ENCODE results near the gene RNF13.

RNF13 gene

DNA sequence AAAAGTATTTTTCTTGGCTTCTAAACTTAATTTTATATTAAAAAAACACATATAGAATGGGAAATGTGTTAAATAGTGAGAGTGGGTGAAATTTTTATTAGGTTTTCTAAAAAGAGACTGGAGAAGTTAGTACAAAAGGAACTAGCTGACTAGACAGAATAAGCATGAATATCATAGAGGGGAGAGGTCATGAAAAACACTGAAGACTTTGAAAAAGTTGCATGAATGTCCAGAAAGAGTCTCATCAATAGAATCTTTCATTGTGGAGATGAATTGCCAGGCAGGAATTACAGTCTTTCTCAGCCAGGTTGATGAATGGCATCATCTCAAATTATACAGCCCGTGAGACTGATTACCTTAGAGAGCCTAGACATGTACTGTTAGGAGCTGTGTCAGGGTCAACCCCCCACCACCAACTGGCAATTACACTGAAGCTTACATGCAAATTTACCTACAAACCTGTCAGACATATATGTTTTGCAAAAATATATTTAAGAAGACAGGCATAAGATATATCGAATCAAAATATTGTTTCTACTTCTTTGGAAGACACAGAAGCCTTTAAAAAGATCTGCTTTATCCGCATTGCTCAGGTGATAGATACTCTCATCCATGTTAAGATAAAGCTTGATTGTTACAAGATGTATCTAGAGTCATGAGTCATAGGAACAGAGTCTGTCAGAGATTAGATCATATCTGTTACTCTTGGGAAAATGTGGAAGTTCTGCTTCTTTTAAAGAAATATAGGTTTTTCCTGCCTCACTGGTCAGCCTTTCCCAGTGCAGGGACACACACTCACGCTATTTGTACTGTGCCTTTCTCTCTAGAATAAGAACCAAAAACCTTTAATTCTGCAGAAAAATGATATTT, 192.5 kb downstream of the RNF13 start:
- no peak for DNase-seq

- no peak for DNase-seq
Measured at GRCh38 chr3:150006794-150007193, 193.8 kb downstream of the RNF13 start.
